MM.1S (cell line): Measurements from ENCODE around the gene RUVBL2.

Source experiments
- DNase-seq: peaks from one replicate; pipeline ENCODE4 v3.0.0-alpha.2; 2015
- H2AFZ ChIP-seq: fragments of 300-600 bp; sonication (generic); 2 replicates; pipeline ENCODE4 v1.6.0; 2016; ENCODE audit warnings: antibody characterized with exemption, low read length
- H3F3A ChIP-seq: fragments of 300-600 bp; sonication (generic); 2 replicates; pipeline ENCODE4 v1.6.1; 2016; ENCODE audit warnings: mild to moderate bottlenecking, antibody characterized with exemption, low read length, moderate library complexity, mixed read lengths; ENCODE audit not compliant: insufficient read depth
- H3K27ac ChIP-seq: fragments of 300-600 bp; sonication (generic); 2 replicates; pipeline ENCODE4 v1.5.1; 2016; ENCODE audit warnings: mild to moderate bottlenecking, low read length
- H3K27me3 ChIP-seq: fragments of 300-600 bp; sonication (generic); replicated peaks from 2 replicates; pipeline ENCODE4 v1.6.0; 2016; ENCODE audit warnings: low read length; ENCODE audit not compliant: insufficient read depth
- H3K36me3 ChIP-seq: fragments of 300-600 bp; sonication (generic); replicated peaks from 2 replicates; pipeline ENCODE4 v1.6.1; 2016; ENCODE audit warnings: mild to moderate bottlenecking, low read length, mixed read lengths; ENCODE audit not compliant: insufficient read depth
- H3K4me1 ChIP-seq: fragments of 300-600 bp; sonication (generic); 2 replicates; pipeline ENCODE4 v1.6.1; 2016; ENCODE audit warnings: low read length, mixed read lengths
- H3K4me2 ChIP-seq: fragments of 300-600 bp; sonication (generic); 2 replicates; pipeline ENCODE4 v1.6.0; 2016; ENCODE audit warnings: low read depth, low read length
- H3K4me3 ChIP-seq: fragments of 300-600 bp; sonication (generic); 2 replicates; pipeline ENCODE4 v1.5.1; 2016; ENCODE audit warnings: low read length, mixed read lengths
- H3K79me2 ChIP-seq: fragments of 300-600 bp; sonication (generic); 2 replicates; pipeline ENCODE4 v1.6.1; 2016; ENCODE audit warnings: mixed run types, low read length, mixed read lengths
- H3K9ac ChIP-seq: fragments of 300-600 bp; sonication (generic); 2 replicates; pipeline ENCODE4 v1.6.1; 2016; ENCODE audit warnings: low read length, mixed read lengths
- H3K9me2 ChIP-seq: fragments of 300-600 bp; sonication (generic); replicated peaks from 2 replicates; pipeline ENCODE4 v1.6.1; 2016; ENCODE audit warnings: mild to moderate bottlenecking, low read length, mixed read lengths; ENCODE audit not compliant: insufficient read depth
- H3K9me3 ChIP-seq: fragments of 300-600 bp; sonication (generic); replicated peaks from 2 replicates; pipeline ENCODE4 v1.6.1; 2016; ENCODE audit warnings: mild to moderate bottlenecking, low read length, mixed read lengths; ENCODE audit not compliant: insufficient read depth
- H4K20me1 ChIP-seq: fragments of 300-600 bp; sonication (generic); 2 replicates; pipeline ENCODE4 v1.6.1; 2016; ENCODE audit warnings: mild to moderate bottlenecking, low read length, moderate library complexity, mixed read lengths; ENCODE audit not compliant: insufficient read depth
- EZH2 ChIP-seq: fragments of 300-600 bp; sonication (generic); optimal IDR thresholded peaks from 2 replicates; pipeline ENCODE3; 2017; ENCODE audit warnings: low read depth, mild to moderate bottlenecking, antibody characterized with exemption, low read length, mixed read lengths
- EZH2phosphoT487 ChIP-seq: fragments of 300-600 bp; sonication (generic); IDR thresholded peaks from 2 replicates; pipeline ENCODE4 v1.6.1; 2018; ENCODE audit warnings: antibody characterized with exemption, low read length
- TF ChIP-seq, protein P1 (sequence below): fragments of 300-600 bp; sonication (generic); IDR thresholded peaks from 2 replicates; pipeline ENCODE4 v1.5.1; 2016; ENCODE audit warnings: antibody characterized with exemption, low read length, mixed read lengths

Gene RUVBL2

DNA sequence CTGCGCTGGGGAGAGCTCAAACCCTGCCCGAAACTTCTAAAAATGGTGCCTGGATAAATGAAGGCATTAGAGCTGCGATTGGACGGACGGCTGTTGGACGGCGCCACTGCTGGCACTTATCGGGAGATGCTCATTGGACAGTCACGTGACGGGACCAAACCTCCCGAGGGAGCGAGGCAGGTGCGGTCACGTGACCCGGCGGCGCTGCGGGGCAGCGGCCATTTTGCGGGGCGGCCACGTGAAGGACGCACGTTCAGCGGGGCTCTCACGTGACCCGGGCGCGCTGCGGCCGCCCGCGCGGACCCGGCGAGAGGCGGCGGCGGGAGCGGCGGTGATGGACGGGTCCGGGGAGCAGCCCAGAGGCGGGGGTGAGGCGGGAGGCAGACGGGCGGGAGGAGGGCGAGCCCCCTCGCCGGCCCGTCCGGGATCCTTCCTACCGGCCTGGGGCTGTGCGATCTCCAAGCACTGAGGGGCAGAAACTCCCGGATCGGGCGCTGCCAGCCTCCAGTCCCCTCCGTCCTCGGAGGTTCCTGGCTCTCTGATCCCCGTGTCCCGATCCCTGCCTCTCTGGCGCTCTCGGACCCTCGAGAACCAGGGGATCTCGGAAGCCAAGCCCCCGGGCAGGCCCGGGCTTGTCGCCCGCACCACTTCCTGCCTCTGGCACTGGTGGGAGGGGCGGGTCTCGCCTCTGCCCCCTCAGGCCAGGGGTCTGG, 38.9 kb upstream of the RUVBL2 start, which contains the start of gene BAX:
Gene BAX (plus strand): TSS at position 281 of the 713 bp plus-strand sequence. CDS start 54 bp downstream, at position 335.
- no peaks in the 10 kb centered on the region for H3K9me2 ChIP-seq
- H3K27ac ChIP-seq: no peak within 1 kb of the TSS; the same call in 1 of the 2 replicates
- no peaks in the 10 kb centered on the region for H3K27me3 ChIP-seq
- no peaks in the 10 kb centered on the region for H3K36me3 ChIP-seq
- no peaks in the 10 kb centered on the region for H3K9me3 ChIP-seq
- peak within 1 kb of the TSS; percentile 86 for H3K9ac ChIP-seq
- H3K4me2 ChIP-seq: peak within 1 kb of the TSS; percentile 92
- no peaks in the 10 kb centered on the region for H3K4me1 ChIP-seq
- no peak for TF ChIP-seq EZH2
- no peak for TF ChIP-seq EZH2phosphoT487
- TF ChIP-seq, protein P1, sequence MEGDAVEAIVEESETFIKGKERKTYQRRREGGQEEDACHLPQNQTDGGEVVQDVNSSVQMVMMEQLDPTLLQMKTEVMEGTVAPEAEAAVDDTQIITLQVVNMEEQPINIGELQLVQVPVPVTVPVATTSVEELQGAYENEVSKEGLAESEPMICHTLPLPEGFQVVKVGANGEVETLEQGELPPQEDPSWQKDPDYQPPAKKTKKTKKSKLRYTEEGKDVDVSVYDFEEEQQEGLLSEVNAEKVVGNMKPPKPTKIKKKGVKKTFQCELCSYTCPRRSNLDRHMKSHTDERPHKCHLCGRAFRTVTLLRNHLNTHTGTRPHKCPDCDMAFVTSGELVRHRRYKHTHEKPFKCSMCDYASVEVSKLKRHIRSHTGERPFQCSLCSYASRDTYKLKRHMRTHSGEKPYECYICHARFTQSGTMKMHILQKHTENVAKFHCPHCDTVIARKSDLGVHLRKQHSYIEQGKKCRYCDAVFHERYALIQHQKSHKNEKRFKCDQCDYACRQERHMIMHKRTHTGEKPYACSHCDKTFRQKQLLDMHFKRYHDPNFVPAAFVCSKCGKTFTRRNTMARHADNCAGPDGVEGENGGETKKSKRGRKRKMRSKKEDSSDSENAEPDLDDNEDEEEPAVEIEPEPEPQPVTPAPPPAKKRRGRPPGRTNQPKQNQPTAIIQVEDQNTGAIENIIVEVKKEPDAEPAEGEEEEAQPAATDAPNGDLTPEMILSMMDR: peak; percentile 28
- peak within 1 kb of the TSS; percentile 88 for H2AFZ ChIP-seq
- no peaks in the 10 kb centered on the region for H4K20me1 ChIP-seq
- H3F3A ChIP-seq: no peaks in the 10 kb centered on the region
- peak; percentile 98 for DNase-seq
- peak within 1 kb of the TSS; percentile 88 for H3K4me3 ChIP-seq
- peaks cover 17% of the 10 kb centered on the region for H3K79me2 ChIP-seq

DNA sequence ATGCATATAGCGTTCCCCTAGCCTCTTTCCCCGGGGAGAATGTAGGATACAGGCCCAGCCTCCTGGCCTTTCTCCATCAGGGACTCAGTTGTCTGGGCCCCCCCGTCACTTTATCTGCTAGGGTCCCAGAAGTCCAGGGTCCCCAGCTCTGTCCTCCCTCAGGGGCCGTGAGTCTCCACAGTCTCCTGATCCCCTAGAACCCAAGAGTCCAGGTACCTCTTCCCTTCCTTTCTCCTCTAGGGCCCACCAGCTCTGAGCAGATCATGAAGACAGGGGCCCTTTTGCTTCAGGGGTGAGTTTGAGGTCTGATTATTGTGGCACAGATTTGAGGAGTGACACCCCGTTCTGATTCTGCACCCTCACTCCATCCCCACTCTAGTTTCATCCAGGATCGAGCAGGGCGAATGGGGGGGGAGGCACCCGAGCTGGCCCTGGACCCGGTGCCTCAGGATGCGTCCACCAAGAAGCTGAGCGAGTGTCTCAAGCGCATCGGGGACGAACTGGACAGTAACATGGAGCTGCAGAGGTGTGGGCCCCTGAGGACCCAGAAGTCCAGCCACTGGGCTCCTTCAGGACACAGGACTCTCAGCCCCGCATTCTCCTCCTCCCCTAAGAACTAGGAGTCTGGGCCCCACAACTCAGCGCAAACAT, 38.3 kb upstream of the RUVBL2 start:
- Histone ChIP-seq H3K9me2 (no peaks in the 10 kb centered on the region), H3K36me3 (no peaks in the 10 kb centered on the region), H3K79me2 (peaks cover 17% of the 10 kb centered on the region), H3K9ac (peak overlapping the region; percentile 86), H3K27ac (no peak overlapping the region; the same call in 1 of the 2 replicates), H3F3A (no peaks in the 10 kb centered on the region), H3K4me3 (peak overlapping the region; percentile 88), H3K9me3 (no peaks in the 10 kb centered on the region), H3K27me3 (no peaks in the 10 kb centered on the region), H3K4me2 (peak overlapping the region; percentile 92), H4K20me1 (no peaks in the 10 kb centered on the region), H2AFZ (peak overlapping the region; percentile 59), H3K4me1 (no peaks in the 10 kb centered on the region)
- no peak for DNase-seq
- TF ChIP-seq, protein P1: no peak
- TF ChIP-seq EZH2: no peak
- no peak for TF ChIP-seq EZH2phosphoT487

DNA sequence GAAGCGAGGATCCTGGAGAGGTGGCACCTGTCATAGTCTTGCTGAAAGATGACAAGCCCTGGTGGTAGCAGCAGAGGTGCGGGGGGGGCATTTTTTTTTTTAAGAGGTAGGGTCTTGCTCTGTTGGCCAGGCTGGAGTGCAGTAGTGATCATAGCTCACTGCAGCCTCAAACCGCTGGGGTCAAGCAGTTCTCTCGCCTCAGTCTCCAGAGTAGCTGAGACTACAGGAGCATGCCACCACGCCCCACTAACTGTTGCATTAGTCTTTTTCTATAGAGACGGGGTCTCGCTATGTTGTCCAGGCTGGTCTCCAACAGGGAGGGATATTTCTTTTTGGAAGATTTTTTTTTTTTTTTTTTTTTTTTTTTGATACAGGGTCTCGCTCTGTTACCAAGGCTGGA, 35.7 kb upstream of the RUVBL2 start:
- Histone ChIP-seq H3F3A (peaks cover 10% of the 10 kb centered on the region; the same call in 1 of the 2 replicates), H3K9me3 (no peaks in the 10 kb centered on the region), H3K9me2 (no peaks in the 10 kb centered on the region), H3K27me3 (no peaks in the 10 kb centered on the region), H3K79me2 (peaks cover 17% of the 10 kb centered on the region), H3K4me2 (no peak overlapping the region), H3K4me1 (peaks cover 5% of the 10 kb centered on the region), H3K4me3 (no peak overlapping the region), H4K20me1 (no peaks in the 10 kb centered on the region), H3K36me3 (no peaks in the 10 kb centered on the region), H2AFZ (no peak overlapping the region), H3K27ac (no peak overlapping the region), H3K9ac (no peak overlapping the region)
- TF ChIP-seq EZH2phosphoT487 (no peak), EZH2 (no peak)
- TF ChIP-seq, protein P1: no peak
- DNase-seq: no peak
